ENCODE data around the gene OLIG2. TPM values are rescaled to one million over a fixed set of nuclear protein-coding genes. Genes with fewer than 3 reads are reported as not detected.
A peak's percentile ranks its signal among the peaks of the same experiment; 100 is the strongest.

The OLIG2 gene
- not detected for polyA plus RNA-seq (2013)

DNA sequence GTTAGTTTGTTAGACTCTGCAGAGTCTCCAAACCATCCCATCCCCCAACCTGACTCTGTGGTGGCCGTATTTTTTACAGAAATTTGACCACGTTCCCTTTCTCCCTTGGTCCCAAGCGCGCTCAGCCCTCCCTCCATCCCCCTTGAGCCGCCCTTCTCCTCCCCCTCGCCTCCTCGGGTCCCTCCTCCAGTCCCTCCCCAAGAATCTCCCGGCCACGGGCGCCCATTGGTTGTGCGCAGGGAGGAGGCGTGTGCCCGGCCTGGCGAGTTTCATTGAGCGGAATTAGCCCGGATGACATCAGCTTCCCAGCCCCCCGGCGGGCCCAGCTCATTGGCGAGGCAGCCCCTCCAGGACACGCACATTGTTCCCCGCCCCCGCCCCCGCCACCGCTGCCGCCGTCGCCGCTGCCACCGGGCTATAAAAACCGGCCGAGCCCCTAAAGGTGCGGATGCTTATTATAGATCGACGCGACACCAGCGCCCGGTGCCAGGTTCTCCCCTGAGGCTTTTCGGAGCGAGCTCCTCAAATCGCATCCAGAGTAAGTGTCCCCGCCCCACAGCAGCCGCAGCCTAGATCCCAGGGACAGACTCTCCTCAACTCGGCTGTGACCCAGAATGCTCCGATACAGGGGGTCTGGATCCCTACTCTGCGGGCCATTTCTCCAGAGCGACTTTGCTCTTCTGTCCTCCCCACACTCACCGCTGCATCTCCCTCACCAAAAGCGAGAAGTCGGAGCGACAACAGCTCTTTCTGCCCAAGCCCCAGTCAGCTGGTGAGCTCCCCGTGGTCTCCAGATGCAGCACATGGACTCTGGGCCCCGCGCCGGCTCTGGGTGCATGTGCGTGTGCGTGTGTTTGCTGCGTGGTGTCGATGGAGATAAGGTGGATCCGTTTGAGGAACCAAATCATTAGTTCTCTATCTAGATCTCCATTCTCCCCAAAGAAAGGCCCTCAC is at the start of gene OLIG2:
Gene OLIG2 (plus strand): TSS at position 447 of the 954 bp plus-strand sequence. CDS start 928 bp downstream, outside the sequence.
- ChIA-PET POLR2A (interaction anchor here (0.6 kb wide), 1 partner anchor 40 kb away, joined by 3 read pairs; no protein-coding TSS in a partner anchor), CTCF (interaction anchor here (0.5 to 2.3 kb wide), 8 partner anchors 9 to 102 kb away, joined by 3 to 9 read pairs (median 6); no protein-coding TSS in a partner anchor)
- peaks cover 10 to 78% (median 70%) of the 10 kb centered on the region in 4 experiments for H3K4me1 ChIP-seq (ENCODE audit: control extremely low read depth in 1 of 4, control insufficient read depth in 4 of 4, insufficient read depth in 4 of 4, low read length in 3 of 4)

DNA sequence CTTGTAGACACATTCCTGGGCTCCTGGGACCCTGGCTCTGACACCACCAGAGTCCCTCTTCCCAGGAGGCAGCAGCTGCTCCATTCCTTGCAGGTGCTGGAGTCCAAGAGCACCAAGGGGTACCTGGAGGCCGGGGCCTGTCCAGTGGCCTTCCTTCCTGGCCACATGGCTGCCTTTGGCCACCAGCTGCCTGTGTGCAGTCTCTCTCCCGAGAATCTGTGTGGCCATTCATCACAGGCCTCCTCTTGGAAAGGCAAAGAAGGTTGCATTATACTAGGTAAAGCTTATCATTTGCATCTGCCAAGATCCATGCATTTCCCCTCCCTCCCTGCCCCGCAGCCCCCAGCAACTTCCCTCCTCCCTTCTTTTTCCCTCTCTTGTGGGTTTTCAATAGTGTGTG is 48.9 kb upstream of the OLIG2 start:
- ChIA-PET POLR2A (no interaction called here), CTCF (interaction anchor here (1.3 kb wide), 1 partner anchor 37 kb away, joined by 4 read pairs; no protein-coding TSS in a partner anchor)
- no peak overlapping the region for H3K27ac ChIP-seq (ENCODE audit: insufficient read depth in 1 of 2, low read depth in 1 of 2, low read length in 2 of 2, poor library complexity in 1 of 2, severe bottlenecking in 2 of 2)
- no peaks in the 10 kb centered on the region for H3K9me3 ChIP-seq (ENCODE audit: control extremely low read depth in 1 of 5, control insufficient read depth in 4 of 5, insufficient read depth in 2 of 5, low read depth in 1 of 5, low read length in 4 of 5)
- no peak overlapping the region for H3K4me3 ChIP-seq (ENCODE audit: control insufficient read depth in 1 of 7, extremely low read depth in 1 of 7, insufficient read depth in 4 of 7, low read depth in 2 of 7, low read length in 6 of 7)
- peaks cover 0 to 5% (median 0%) of the 10 kb centered on the region in 5 experiments for H3K27me3 ChIP-seq (replicated peaks in 2 of 5; ENCODE audit: control insufficient read depth in 4 of 5, insufficient read depth in 5 of 5, low read length in 4 of 5)
- 96% methylated on average over 3 of the region's 3 CpGs for WGBS (ENCODE audit: insufficient coverage)
- no peak for DNase-seq
- no peaks in the 10 kb centered on the region for H3K36me3 ChIP-seq (ENCODE audit: control insufficient read depth in 4 of 4, insufficient read depth in 4 of 4, low read length in 3 of 4)
- H3K4me1 ChIP-seq (ENCODE audit: control extremely low read depth in 1 of 4, control insufficient read depth in 4 of 4, insufficient read depth in 4 of 4, low read length in 3 of 4): no peaks in the 10 kb centered on the region

More for the DNA sequence above, at the start of gene OLIG2:
- H3K27me3 ChIP-seq (replicated peaks in 2 of 5; ENCODE audit: control insufficient read depth in 4 of 5, insufficient read depth in 5 of 5, low read length in 4 of 5): peaks cover 17 to 100% (median 75%) of the 10 kb centered on the region in 5 experiments
- peak within 1 kb of the TSS in 2 of 7 experiments; percentile 5 to 41 for H3K4me3 ChIP-seq (ENCODE audit: control insufficient read depth in 1 of 7, extremely low read depth in 1 of 7, insufficient read depth in 4 of 7, low read depth in 2 of 7, low read length in 6 of 7)
- no peak within 1 kb of the TSS for H3K27ac ChIP-seq (ENCODE audit: insufficient read depth in 1 of 2, low read depth in 1 of 2, low read length in 2 of 2, poor library complexity in 1 of 2, severe bottlenecking in 2 of 2)
- 3% methylated on average over 44 of the region's 59 CpGs for WGBS (ENCODE audit: insufficient coverage)
- H3K9me3 ChIP-seq (ENCODE audit: control extremely low read depth in 1 of 5, control insufficient read depth in 4 of 5, insufficient read depth in 2 of 5, low read depth in 1 of 5, low read length in 4 of 5): no peaks in the 10 kb centered on the region
- DNase-seq: peak; percentile 60 to 90 (median 87)
- no peaks in the 10 kb centered on the region for H3K36me3 ChIP-seq (ENCODE audit: control insufficient read depth in 4 of 4, insufficient read depth in 4 of 4, low read length in 3 of 4)

DNA sequence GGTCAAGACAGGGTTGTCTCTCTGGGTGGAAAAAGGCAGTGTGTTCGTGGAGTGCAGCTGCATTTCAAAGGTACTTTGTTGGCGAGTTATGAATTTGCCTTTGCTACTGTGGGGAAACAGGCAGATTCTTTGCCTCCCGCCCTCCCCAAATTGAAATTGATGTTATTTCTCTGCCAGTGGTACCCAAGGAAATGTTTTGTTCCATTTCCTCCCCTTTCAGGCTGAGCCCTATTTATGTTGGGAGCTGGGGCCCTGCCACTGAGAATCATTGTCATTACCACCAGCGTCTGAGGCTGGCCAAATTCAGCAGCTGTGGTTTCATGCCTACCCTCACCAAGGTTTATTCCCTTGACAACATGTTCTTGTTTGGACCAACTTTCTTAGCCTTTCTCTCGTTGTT is 48.5 kb upstream of the OLIG2 start:
- peak in 1 of 3 donors; percentile 17 for DNase-seq
- Histone ChIP-seq H3K4me3 (ENCODE audit: control insufficient read depth in 1 of 7, extremely low read depth in 1 of 7, insufficient read depth in 4 of 7, low read depth in 2 of 7, low read length in 6 of 7) (no peak overlapping the region), H3K4me1 (ENCODE audit: control extremely low read depth in 1 of 4, control insufficient read depth in 4 of 4, insufficient read depth in 4 of 4, low read length in 3 of 4) (no peaks in the 10 kb centered on the region), H3K36me3 (ENCODE audit: control insufficient read depth in 4 of 4, insufficient read depth in 4 of 4, low read length in 3 of 4) (no peaks in the 10 kb centered on the region), H3K27me3 (replicated peaks in 2 of 5; ENCODE audit: control insufficient read depth in 4 of 5, insufficient read depth in 5 of 5, low read length in 4 of 5) (peaks cover 0 to 5% (median 0%) of the 10 kb centered on the region in 5 experiments), H3K27ac (ENCODE audit: insufficient read depth in 1 of 2, low read depth in 1 of 2, low read length in 2 of 2, poor library complexity in 1 of 2, severe bottlenecking in 2 of 2) (no peak overlapping the region), H3K9me3 (ENCODE audit: control extremely low read depth in 1 of 5, control insufficient read depth in 4 of 5, insufficient read depth in 2 of 5, low read depth in 1 of 5, low read length in 4 of 5) (no peaks in the 10 kb centered on the region)
- 89% methylated on average over 5 of the region's 5 CpGs for WGBS (ENCODE audit: insufficient coverage)
- CTCF ChIA-PET: interaction anchor here (1.3 kb wide), 1 partner anchor 37 kb away, joined by 4 read pairs; no protein-coding TSS in a partner anchor
- POLR2A ChIA-PET: no interaction called here

DNA sequence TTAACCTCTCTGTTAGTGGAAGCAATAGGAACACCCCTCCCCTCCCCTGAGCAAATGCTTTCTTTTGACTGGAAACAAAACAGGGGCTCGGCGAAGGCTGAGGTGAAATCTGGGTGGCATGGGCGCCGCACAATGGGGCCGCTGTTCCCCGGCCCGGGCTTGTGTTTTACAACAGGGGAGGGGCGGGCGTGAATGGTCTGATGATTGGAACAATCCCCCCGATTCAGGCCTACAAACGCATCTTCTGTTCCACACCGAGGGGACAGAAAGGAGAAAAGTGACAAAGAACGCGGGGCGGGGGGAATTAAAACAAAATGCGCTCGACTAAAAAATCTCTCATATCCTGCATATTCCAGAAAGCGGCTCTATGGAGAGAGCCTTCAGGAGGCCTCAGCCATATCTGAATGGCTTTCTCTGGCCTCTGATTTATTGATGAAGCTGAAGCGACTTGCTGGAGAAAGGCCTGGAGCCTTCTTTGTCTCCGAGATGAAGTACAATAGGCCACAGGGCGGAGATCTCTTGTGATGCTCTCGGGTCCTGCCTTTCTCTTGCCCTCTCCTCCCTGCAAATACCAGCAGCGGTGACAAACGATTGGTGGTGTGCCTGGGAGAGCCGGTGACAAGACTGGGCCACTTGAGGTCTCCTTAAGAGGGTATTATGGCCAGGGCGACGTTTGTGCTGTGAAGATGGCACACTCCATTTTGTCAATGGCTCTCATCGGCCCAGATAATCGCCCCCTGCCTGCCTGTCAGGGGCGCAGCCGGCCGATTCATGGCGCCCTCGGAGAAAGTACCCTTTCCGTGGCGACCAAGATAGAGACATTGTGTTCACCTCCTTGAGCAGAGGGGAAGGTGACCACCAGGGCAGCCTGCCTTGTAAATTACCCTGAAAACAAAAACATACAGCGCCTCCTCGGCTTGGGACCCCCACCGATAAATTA is 47.1 kb upstream of the OLIG2 start:
- no peak overlapping the region for H3K27ac ChIP-seq (ENCODE audit: insufficient read depth in 1 of 2, low read depth in 1 of 2, low read length in 2 of 2, poor library complexity in 1 of 2, severe bottlenecking in 2 of 2)
- WGBS (ENCODE audit: insufficient coverage): 95% methylated on average over 37 of the region's 39 CpGs
- no peaks in the 10 kb centered on the region for H3K4me1 ChIP-seq (ENCODE audit: control extremely low read depth in 1 of 4, control insufficient read depth in 4 of 4, insufficient read depth in 4 of 4, low read length in 3 of 4)
- POLR2A ChIA-PET: no interaction called here
- CTCF ChIA-PET: interaction anchor here (0.6 kb wide), 1 partner anchor 121 kb away, joined by 3 read pairs; no protein-coding TSS in a partner anchor
- H3K36me3 ChIP-seq (ENCODE audit: control insufficient read depth in 4 of 4, insufficient read depth in 4 of 4, low read length in 3 of 4): no peaks in the 10 kb centered on the region
- H3K27me3 ChIP-seq (replicated peaks in 2 of 5; ENCODE audit: control insufficient read depth in 4 of 5, insufficient read depth in 5 of 5, low read length in 4 of 5): peaks cover 0 to 5% (median 0%) of the 10 kb centered on the region in 5 experiments
- H3K4me3 ChIP-seq (ENCODE audit: control insufficient read depth in 1 of 7, extremely low read depth in 1 of 7, insufficient read depth in 4 of 7, low read depth in 2 of 7, low read length in 6 of 7): no peak overlapping the region
- no peak for DNase-seq
- no peaks in the 10 kb centered on the region for H3K9me3 ChIP-seq (ENCODE audit: control extremely low read depth in 1 of 5, control insufficient read depth in 4 of 5, insufficient read depth in 2 of 5, low read depth in 1 of 5, low read length in 4 of 5)

DNA sequence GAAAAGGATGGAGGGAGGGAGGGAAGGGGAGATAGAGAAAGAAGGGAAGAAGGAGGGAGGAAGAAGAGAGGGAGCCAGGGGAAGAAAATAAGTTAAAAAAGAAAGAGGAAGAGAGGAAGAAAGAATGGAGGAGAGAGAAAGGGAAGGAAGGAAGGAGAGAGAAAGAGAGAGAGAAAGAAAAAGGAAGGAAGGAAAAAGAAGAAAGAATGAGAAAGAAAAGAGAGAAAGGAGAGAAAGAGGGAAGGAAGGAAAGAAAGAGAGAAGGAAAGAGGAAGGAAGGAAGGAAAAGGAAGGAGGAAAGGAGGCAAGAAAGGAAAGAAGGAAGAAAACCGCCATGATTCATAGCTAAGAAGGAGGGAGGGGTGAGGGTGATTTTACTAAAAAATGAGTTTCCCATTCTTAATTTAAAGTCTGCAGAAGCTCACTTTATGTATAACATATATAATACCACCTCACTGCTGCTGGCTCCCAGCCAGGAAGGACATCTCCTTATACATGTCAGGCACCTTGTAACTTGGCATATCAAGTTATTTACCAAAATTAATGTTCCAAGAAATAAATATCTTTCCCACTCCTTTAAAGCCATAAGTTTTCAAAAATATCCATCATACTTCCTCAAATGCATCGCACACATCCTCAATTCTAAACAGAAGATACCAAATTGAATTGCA is 46.0 kb upstream of the OLIG2 start:
- H3K9me3 ChIP-seq (ENCODE audit: control extremely low read depth in 1 of 5, control insufficient read depth in 4 of 5, insufficient read depth in 2 of 5, low read depth in 1 of 5, low read length in 4 of 5): no peaks in the 10 kb centered on the region
- peak in 2 of 3 donors; percentile 28 to 37 for DNase-seq
- ChIA-PET CTCF (no interaction called here), POLR2A (no interaction called here)
- no peaks in the 10 kb centered on the region for H3K4me1 ChIP-seq (ENCODE audit: control extremely low read depth in 1 of 4, control insufficient read depth in 4 of 4, insufficient read depth in 4 of 4, low read length in 3 of 4)
- peaks cover 0 to 4% (median 0%) of the 10 kb centered on the region in 5 experiments for H3K27me3 ChIP-seq (replicated peaks in 2 of 5; ENCODE audit: control insufficient read depth in 4 of 5, insufficient read depth in 5 of 5, low read length in 4 of 5)
- H3K27ac ChIP-seq (ENCODE audit: insufficient read depth in 1 of 2, low read depth in 1 of 2, low read length in 2 of 2, poor library complexity in 1 of 2, severe bottlenecking in 2 of 2): no peak overlapping the region
- no peaks in the 10 kb centered on the region for H3K36me3 ChIP-seq (ENCODE audit: control insufficient read depth in 4 of 4, insufficient read depth in 4 of 4, low read length in 3 of 4)
- WGBS (ENCODE audit: insufficient coverage): 9% methylated on average over 1 of the region's 2 CpGs
- H3K4me3 ChIP-seq (ENCODE audit: control insufficient read depth in 1 of 7, extremely low read depth in 1 of 7, insufficient read depth in 4 of 7, low read depth in 2 of 7, low read length in 6 of 7): no peak overlapping the region

DNA sequence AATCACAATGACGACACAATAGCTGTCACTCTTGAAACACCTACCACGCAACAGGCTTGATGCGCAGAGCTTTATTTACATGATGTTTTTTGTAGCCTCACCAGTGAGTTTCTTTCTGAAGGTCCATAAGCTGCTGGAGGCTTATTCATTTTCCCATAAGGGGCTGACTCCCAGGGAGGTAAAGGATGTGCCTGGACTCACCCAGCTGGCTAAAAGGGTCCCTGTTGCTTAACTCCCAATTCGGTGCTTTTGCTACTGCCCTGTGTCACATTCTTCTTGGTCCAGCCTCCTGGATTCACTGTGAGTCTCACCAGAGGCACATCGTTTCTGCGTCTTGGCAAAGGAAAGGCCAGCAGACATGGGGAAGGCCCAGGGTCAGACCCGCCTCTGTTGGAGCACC is 44.6 kb upstream of the OLIG2 start:
- WGBS (ENCODE audit: insufficient coverage): 92% methylated on average over 7 of the region's 7 CpGs
- POLR2A ChIA-PET: no interaction called here
- peaks cover 0 to 4% (median 0%) of the 10 kb centered on the region in 5 experiments for H3K27me3 ChIP-seq (replicated peaks in 2 of 5; ENCODE audit: control insufficient read depth in 4 of 5, insufficient read depth in 5 of 5, low read length in 4 of 5)
- CTCF ChIA-PET: interaction anchor here (0.8 kb wide), 1 partner anchor 12 kb away, joined by 3 read pairs; no protein-coding TSS in a partner anchor
- no peak overlapping the region for H3K4me3 ChIP-seq (ENCODE audit: control insufficient read depth in 1 of 7, extremely low read depth in 1 of 7, insufficient read depth in 4 of 7, low read depth in 2 of 7, low read length in 6 of 7)
- no peaks in the 10 kb centered on the region for H3K36me3 ChIP-seq (ENCODE audit: control insufficient read depth in 4 of 4, insufficient read depth in 4 of 4, low read length in 3 of 4)
- H3K4me1 ChIP-seq (ENCODE audit: control extremely low read depth in 1 of 4, control insufficient read depth in 4 of 4, insufficient read depth in 4 of 4, low read length in 3 of 4): no peaks in the 10 kb centered on the region
- DNase-seq: no peak
- no peak overlapping the region for H3K27ac ChIP-seq (ENCODE audit: insufficient read depth in 1 of 2, low read depth in 1 of 2, low read length in 2 of 2, poor library complexity in 1 of 2, severe bottlenecking in 2 of 2)
- H3K9me3 ChIP-seq (ENCODE audit: control extremely low read depth in 1 of 5, control insufficient read depth in 4 of 5, insufficient read depth in 2 of 5, low read depth in 1 of 5, low read length in 4 of 5): no peaks in the 10 kb centered on the region

Measured in common myeloid progenitor, CD34-positive (primary cell).